LNCAP (cell line): ENCODE results near the gene NT5DC2.

Experiments
- CTCF ChIP-seq: fragments of 450-650 bp; IDR thresholded peaks from 2 replicates; pipeline ENCODE4 v1.5.1; 2017; ENCODE audit warnings: mild to moderate bottlenecking

The NT5DC2 gene

GRCh38 chr3:52495777-52496602 lies 37.7 kb downstream of the NT5DC2 start:
- no peak for TF ChIP-seq CTCF

GRCh38 chr3:52494886-52495495 lies 38.7 kb downstream of the NT5DC2 start, which contains the start of gene STAB1:
Gene STAB1 (plus strand): TSS chr3:52495338. CDS start chr3:52495414, 76 bp downstream.
- TF ChIP-seq CTCF: no peak

GRCh38 chr3:52494445-52494844 lies 39.2 kb downstream of the NT5DC2 start:
- no peak for TF ChIP-seq CTCF

- TF ChIP-seq CTCF: no peak
Measured at GRCh38 chr3:52493232-52494017, 40.2 kb downstream of the NT5DC2 start.

- TF ChIP-seq CTCF: no peak
Measured at GRCh38 chr3:52492059-52492458, 41.6 kb downstream of the NT5DC2 start.

- TF ChIP-seq CTCF: no peak
Measured at GRCh38 chr3:52490939-52491526, 42.6 kb downstream of the NT5DC2 start.
